ENCODE results near the gene DRC1. TPM values are rescaled to one million over a fixed set of nuclear protein-coding genes. Genes with fewer than 3 reads are reported as not detected.
A peak's percentile ranks its signal among the peaks of the same experiment; 100 is the strongest.

DRC1 gene
- total RNA-seq, 1 donor from 2014 or later, result 3.7 TPM

GRCh38 chr2:26450031-26450635 lies 48.4 kb downstream of the DRC1 start:
- Mint-ChIP-seq H3K9me3 (no peaks in the 10 kb centered on the region), H3K36me3 (no peaks in the 10 kb centered on the region), H3K27ac (no peak overlapping the region), H3K4me1 (ENCODE audit: unreplicated experiment) (no peaks in the 10 kb centered on the region), H3K27me3 (no peaks in the 10 kb centered on the region), H3K4me3 (no peak overlapping the region)
- no peak for DNase-seq (ENCODE audit: extremely low spot score, unreplicated experiment)
- TF ChIP-seq CTCF (conservative IDR thresholded peaks at IDR 0.05), result no peak

GRCh38 chr2:26451700-26452099 lies 50.0 kb downstream of the DRC1 start:
- no peak for TF ChIP-seq CTCF (conservative IDR thresholded peaks at IDR 0.05)
- no peaks in the 10 kb centered on the region for H3K4me1 Mint-ChIP-seq (ENCODE audit: unreplicated experiment)
- no peak overlapping the region for H3K27ac Mint-ChIP-seq
- H3K36me3 Mint-ChIP-seq, result no peaks in the 10 kb centered on the region
- DNase-seq (ENCODE audit: extremely low spot score, unreplicated experiment), result no peak
- no peak overlapping the region for H3K4me3 Mint-ChIP-seq
- no peaks in the 10 kb centered on the region for H3K27me3 Mint-ChIP-seq
- no peaks in the 10 kb centered on the region for H3K9me3 Mint-ChIP-seq

GRCh38 chr2:26453421-26454329 lies 52.0 kb downstream of the DRC1 start:
- Mint-ChIP-seq H3K9me3 (no peaks in the 10 kb centered on the region), H3K4me1 (ENCODE audit: unreplicated experiment) (no peaks in the 10 kb centered on the region), H3K4me3 (no peak overlapping the region), H3K27me3 (no peaks in the 10 kb centered on the region), H3K36me3 (no peaks in the 10 kb centered on the region), H3K27ac (no peak overlapping the region)
- TF ChIP-seq CTCF (conservative IDR thresholded peaks at IDR 0.05), result no peak
- no peak for DNase-seq (ENCODE audit: extremely low spot score, unreplicated experiment)

GRCh38 chr2:26454561-26455001 lies 52.9 kb downstream of the DRC1 start:
- Mint-ChIP-seq H3K4me1 (ENCODE audit: unreplicated experiment) (no peaks in the 10 kb centered on the region), H3K36me3 (no peaks in the 10 kb centered on the region), H3K4me3 (no peak overlapping the region), H3K27ac (no peak overlapping the region), H3K27me3 (no peaks in the 10 kb centered on the region), H3K9me3 (no peaks in the 10 kb centered on the region)
- no peak for TF ChIP-seq CTCF (conservative IDR thresholded peaks at IDR 0.05)
- peak; percentile 59 for DNase-seq (ENCODE audit: extremely low spot score, unreplicated experiment)

GRCh38 chr2:26455037-26455669 lies 53.4 kb downstream of the DRC1 start:
- Mint-ChIP-seq H3K27ac (no peak overlapping the region), H3K27me3 (no peaks in the 10 kb centered on the region), H3K4me1 (ENCODE audit: unreplicated experiment) (no peaks in the 10 kb centered on the region), H3K4me3 (no peak overlapping the region), H3K9me3 (no peaks in the 10 kb centered on the region), H3K36me3 (no peaks in the 10 kb centered on the region)
- no peak for TF ChIP-seq CTCF (conservative IDR thresholded peaks at IDR 0.05)
- DNase-seq (ENCODE audit: extremely low spot score, unreplicated experiment), result no peak
